ENCODE results near the gene RELA.

GRCh38 chr11:65711785-65712632 lies 49.3 kb upstream of the RELA start, which contains the start of gene KAT5:
- TF ChIP-seq CTCF (conservative IDR thresholded peaks at IDR 0.05; ENCODE audit: low read depth, low read length) (peak; percentile 98), EZH2 (IDR thresholded peaks at IDR 0.05; ENCODE audit: borderline replicate concordance, low read depth, low read length, poor library complexity, severe bottlenecking) (no peak)
